C4-2B (cell line): ENCODE measurements around the gene KIF26B.

Source experiments
- H3K27ac ChIP-seq: fragments of 450-650 bp; 2 replicates; pipeline ENCODE4 v1.5.1; 2017
- ZFX ChIP-seq: fragments of 450-650 bp; IDR thresholded peaks from 2 replicates; pipeline ENCODE4 v1.6.1; 2017
- TF ChIP-seq, protein P1 (sequence below): fragments of 450-650 bp; conservative IDR thresholded peaks from 2 replicates; pipeline ENCODE4 v1.5.1; 2017; ENCODE audit warnings: mild to moderate bottlenecking

Gene KIF26B

DNA sequence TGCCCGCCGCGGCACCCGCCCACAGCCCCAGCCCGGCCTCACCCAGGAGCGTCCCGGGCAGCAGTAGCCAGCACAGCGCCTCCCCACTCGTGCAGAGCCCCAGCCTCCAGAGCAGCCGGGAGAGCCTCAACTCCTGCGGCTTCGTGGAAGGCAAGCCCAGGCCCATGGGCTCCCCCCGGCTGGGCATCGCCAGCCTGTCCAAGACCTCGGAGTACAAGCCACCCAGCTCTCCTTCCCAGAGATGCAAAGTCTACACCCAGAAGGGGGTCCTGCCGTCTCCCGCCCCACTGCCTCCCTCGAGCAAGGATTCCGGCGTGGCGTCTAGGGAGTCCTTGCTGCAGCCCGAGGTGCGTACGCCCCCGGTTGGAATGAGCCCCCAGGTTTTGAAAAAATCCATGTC lies 531.2 kb downstream of the KIF26B start:
- TF ChIP-seq ZFX: no peak
- TF ChIP-seq, protein P1, sequence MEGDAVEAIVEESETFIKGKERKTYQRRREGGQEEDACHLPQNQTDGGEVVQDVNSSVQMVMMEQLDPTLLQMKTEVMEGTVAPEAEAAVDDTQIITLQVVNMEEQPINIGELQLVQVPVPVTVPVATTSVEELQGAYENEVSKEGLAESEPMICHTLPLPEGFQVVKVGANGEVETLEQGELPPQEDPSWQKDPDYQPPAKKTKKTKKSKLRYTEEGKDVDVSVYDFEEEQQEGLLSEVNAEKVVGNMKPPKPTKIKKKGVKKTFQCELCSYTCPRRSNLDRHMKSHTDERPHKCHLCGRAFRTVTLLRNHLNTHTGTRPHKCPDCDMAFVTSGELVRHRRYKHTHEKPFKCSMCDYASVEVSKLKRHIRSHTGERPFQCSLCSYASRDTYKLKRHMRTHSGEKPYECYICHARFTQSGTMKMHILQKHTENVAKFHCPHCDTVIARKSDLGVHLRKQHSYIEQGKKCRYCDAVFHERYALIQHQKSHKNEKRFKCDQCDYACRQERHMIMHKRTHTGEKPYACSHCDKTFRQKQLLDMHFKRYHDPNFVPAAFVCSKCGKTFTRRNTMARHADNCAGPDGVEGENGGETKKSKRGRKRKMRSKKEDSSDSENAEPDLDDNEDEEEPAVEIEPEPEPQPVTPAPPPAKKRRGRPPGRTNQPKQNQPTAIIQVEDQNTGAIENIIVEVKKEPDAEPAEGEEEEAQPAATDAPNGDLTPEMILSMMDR: no peak
- no peak overlapping the region for H3K27ac ChIP-seq

DNA sequence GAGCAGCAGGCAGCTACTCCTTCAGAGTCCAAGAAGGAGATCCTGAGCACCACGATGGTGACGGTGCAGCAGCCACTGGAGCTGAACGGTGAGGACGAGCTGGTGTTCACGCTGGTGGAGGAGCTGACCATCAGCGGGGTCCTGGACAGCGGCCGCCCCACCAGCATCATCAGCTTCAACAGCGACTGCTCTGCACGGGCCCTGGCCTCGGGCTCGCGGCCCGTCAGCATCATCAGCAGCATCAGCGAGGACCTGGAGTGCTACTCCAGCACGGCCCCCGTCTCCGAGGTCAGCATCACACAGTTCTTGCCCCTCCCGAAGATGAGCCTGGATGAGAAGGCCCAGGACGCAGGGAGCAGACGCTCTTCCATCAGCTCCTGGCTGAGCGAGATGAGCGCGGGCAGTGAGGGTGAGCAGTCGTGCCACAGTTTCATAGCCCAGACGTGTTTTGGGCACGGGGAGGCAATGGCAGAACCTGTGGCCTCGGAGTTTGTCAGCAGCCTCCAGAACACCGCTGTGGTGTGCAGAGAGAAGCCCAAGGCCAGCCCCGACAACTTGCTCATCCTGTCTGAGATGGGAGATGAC lies 531.8 kb downstream of the KIF26B start:
- no peak for TF ChIP-seq ZFX
- TF ChIP-seq, protein P1: no peak
- H3K27ac ChIP-seq: no peak overlapping the region

DNA sequence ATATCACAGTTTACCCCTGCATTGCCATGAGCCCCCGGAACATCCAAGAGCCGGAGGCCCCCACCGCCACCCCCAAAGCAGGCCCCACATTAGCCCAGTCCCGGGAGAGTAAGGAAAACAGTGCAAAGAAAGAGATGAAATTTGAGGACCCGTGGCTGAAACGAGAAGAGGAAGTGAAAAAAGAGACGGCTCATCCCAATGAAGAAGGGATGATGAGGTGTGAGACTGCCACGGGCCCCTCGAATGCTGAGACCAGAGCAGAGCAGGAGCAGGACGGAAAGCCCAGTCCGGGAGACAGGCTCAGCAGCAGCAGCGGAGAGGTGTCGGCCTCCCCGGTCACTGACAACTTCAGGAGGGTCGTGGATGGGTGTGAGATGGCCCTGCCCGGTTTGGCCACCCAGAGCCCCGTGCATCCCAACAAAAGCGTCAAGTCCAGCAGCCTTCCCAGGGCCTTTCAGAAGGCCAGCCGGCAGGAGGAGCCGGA lies 532.4 kb downstream of the KIF26B start:
- no peak overlapping the region for H3K27ac ChIP-seq
- TF ChIP-seq ZFX: no peak
- TF ChIP-seq, protein P1: no peak

DNA sequence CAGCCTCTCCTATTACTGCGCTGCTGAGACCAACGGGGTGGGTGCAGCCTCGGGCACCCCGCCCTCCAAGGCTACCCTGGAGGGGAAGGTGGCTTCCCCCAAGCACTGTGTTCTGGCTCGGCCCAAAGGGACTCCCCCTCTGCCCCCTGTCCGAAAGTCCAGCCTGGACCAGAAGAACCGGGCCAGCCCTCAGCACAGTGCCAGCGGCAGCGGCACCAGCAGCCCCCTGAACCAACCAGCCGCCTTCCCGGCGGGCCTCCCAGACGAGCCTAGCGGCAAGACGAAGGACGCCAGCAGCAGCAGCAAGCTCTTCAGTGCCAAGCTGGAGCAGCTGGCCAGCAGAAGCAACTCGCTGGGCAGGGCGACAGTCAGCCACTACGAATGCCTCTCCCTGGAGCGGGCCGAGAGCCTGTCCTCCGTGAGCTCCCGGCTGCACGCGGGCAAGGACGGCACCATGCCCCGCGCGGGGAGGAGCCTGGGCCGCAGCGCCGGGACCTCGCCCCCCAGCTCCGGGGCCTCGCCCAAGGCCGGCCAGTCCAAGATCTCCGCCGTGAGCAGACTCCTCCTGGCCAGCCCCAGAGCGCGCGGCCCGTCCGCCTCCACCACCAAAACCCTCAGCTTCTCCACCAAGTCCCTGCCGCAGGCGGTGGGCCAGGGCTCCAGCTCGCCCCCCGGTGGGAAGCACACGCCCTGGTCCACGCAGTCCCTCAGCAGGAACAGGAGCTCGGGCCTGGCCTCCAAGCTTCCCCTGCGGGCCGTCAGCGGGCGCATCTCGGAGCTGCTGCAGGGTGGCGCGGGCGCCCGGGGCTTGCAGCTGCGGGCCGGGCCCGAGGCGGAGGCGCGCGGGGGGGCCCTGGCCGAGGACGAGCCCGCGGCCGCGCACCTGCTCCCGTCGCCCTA lies 533.1 kb downstream of the KIF26B start:
- no peak for TF ChIP-seq ZFX
- TF ChIP-seq, protein P1: no peak
- no peak overlapping the region for H3K27ac ChIP-seq

DNA sequence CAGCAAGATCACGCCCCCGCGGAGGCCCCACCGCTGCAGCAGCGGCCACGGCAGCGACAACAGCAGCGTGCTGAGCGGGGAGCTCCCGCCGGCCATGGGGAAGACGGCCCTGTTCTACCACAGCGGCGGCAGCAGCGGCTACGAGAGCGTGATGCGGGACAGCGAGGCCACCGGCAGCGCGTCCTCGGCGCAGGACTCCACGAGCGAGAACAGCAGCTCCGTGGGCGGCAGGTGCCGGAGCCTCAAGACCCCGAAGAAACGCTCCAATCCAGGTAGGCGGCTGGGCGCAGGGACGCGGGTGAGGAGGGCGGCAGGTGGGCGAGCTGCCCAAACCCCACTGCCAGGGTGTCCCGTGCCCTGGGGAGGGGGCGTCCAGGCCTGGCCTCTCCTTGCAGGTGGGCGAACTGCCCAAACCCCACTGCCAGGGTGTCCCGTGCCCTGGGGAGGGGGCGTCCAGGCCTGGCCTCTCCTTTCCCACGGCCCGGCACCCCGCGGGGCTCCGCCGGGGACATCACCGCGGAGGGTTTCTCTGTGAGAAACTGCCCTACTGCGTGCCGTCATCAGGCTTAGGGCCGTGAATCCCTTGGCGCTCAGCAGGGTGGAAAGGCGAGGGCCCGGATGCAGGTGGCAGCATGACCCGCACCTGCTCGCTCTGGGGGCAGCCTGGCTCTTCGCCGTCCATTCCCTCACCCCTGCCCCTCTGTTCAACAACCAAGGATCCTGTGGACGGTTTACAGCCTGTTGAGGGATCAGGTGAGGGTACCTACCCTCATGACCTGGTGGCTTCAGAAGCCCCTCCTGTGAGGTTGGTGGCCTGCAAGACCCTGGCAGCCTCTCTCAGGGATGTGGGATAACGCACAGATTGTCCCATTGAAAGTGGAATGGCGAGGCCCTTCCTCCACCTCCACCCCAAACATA lies 534.0 kb downstream of the KIF26B start:
- TF ChIP-seq, protein P1: no peak
- TF ChIP-seq ZFX: no peak
- no peak overlapping the region for H3K27ac ChIP-seq

DNA sequence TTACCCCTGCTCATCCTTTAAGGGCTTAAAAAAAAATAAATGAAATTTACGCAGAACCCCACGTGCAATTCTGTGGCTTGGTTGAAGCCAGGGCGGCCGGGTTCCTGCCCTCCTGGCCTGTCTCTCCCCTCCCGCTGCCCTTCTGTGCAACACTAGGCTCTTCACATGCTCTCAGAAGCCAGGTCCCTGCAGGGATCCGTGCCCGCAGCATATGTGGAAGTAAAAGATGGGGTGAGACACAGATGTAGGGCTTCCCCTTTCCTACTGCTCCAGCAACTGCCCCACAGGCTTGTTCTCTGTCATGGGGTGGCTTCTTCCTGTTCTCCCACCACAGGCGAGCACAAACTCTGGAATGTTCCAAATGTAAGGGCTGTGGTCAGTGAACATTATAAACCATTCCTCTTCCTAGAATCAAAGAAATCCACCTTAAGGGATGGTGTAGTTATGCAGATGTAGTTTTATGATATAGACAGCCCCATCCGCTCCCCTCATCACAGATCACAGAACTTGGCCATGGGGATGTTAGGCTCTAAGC lies 535.4 kb downstream of the KIF26B start:
- H3K27ac ChIP-seq: no peak overlapping the region
- TF ChIP-seq, protein P1: no peak
- no peak for TF ChIP-seq ZFX
